Measurements from ENCODE around the gene MGLL.

DNA sequence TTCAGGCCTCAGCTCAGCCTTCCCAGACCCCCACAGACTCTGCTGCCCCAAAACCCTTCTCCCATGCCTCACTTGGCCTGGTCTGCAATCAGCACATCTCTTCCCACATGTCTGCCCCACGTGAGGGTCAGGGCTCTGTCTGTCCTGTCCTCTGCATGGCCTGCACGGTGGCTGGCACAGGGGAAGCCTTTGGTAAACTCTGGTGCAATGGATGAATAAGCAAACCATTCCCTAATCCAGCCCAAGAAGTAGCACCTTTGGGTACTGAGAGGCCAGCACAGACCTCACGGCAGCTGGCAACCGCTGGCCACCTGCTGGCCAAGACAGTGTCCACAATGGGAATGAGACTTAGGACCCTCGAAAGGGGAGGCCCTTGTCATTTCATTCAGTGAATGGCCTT lies 121.9 kb downstream of the MGLL start:
- TF ChIP-seq, protein P1, sequence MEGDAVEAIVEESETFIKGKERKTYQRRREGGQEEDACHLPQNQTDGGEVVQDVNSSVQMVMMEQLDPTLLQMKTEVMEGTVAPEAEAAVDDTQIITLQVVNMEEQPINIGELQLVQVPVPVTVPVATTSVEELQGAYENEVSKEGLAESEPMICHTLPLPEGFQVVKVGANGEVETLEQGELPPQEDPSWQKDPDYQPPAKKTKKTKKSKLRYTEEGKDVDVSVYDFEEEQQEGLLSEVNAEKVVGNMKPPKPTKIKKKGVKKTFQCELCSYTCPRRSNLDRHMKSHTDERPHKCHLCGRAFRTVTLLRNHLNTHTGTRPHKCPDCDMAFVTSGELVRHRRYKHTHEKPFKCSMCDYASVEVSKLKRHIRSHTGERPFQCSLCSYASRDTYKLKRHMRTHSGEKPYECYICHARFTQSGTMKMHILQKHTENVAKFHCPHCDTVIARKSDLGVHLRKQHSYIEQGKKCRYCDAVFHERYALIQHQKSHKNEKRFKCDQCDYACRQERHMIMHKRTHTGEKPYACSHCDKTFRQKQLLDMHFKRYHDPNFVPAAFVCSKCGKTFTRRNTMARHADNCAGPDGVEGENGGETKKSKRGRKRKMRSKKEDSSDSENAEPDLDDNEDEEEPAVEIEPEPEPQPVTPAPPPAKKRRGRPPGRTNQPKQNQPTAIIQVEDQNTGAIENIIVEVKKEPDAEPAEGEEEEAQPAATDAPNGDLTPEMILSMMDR (IDR thresholded peaks at IDR 0.05), result no peak
- TF ChIP-seq EP300 (IDR thresholded peaks at IDR 0.05) (no peak), POLR2A (IDR thresholded peaks at IDR 0.05) (no peak)

Measured in ovary (tissue), 3 donors.